Measurements from ENCODE around the gene NAALAD2. TPM values are rescaled to one million over a fixed set of nuclear protein-coding genes. Genes with fewer than 3 reads are reported as not detected.
A peak's percentile ranks its signal among the peaks of the same experiment; 100 is the strongest.
"Not testable (repeated sequence)": the region's sequence is repeated elsewhere in the genome, so short reads cannot be mapped to it uniquely, and the experiment has no call there.

Gene NAALAD2
- total RNA-seq, 1 experiment from 2014 or later: 2.1 TPM

GRCh38 chr11:90088731-90089130 is 45.7 kb upstream of the NAALAD2 start:
- H3K4me1 ChIP-seq (ENCODE audit: insufficient read depth, low read length); H3K27me3 Mint-ChIP-seq (ENCODE audit: low read depth); H3K14ac ChIP-seq (ENCODE audit: insufficient read depth, low read length); H4K5ac ChIP-seq (ENCODE audit: insufficient read length, low read depth, low read length); H3K4me1 Mint-ChIP-seq; H3K27ac Mint-ChIP-seq; H4K20me1 ChIP-seq (ENCODE audit: control insufficient read depth, insufficient read depth, insufficient read length); H2AK5ac ChIP-seq (ENCODE audit: insufficient read length, low read length); H3K23me2 ChIP-seq (ENCODE audit: insufficient read length, low read depth, low read length, poor library complexity, severe bottlenecking); H3T11ph ChIP-seq (ENCODE audit: low read length); H3K23ac ChIP-seq (ENCODE audit: insufficient read length, low read depth, low read length); H3K4me2 ChIP-seq (ENCODE audit: insufficient read depth, insufficient read length, low read length); H4K8ac ChIP-seq (replicated peaks; ENCODE audit: insufficient read length, low read depth, low read length); H3K36me3 Mint-ChIP-seq (ENCODE audit: insufficient read depth in 1 of 3, low read depth in 3 of 3); H3K9ac ChIP-seq (ENCODE audit: extremely low read depth, insufficient read length, low read length); H3K27ac ChIP-seq (ENCODE audit: insufficient read length, low read depth, low read length); H3K79me1 ChIP-seq (ENCODE audit: insufficient read depth, low read depth, low read length, poor library complexity, severe bottlenecking); H2BK20ac ChIP-seq (ENCODE audit: low read depth, low read length, poor library complexity, severe bottlenecking); H2BK120ac ChIP-seq (ENCODE audit: low read depth, low read length, poor library complexity, severe bottlenecking); H3K56ac ChIP-seq (ENCODE audit: insufficient read length, low read depth, low read length); H3K18ac ChIP-seq (ENCODE audit: insufficient read length, low read depth, low read length); H2BK12ac ChIP-seq (ENCODE audit: insufficient read length, low read depth, low read length); H3K79me2 ChIP-seq (ENCODE audit: insufficient read depth, low read length); H3K9me3 ChIP-seq (ENCODE audit: control insufficient read depth, low read depth, low read length); H2BK5ac ChIP-seq (ENCODE audit: insufficient read length, low read length); H2BK15ac ChIP-seq (ENCODE audit: low read depth, low read length); H4K91ac ChIP-seq (ENCODE audit: insufficient read length, low read depth, low read length); H3K9me3 Mint-ChIP-seq; H3K27me3 ChIP-seq (ENCODE audit: insufficient read depth, low read length); H3K4me3 Mint-ChIP-seq; H3K4ac ChIP-seq (ENCODE audit: low read depth, low read length); DNase-seq; H2AFZ ChIP-seq (ENCODE audit: low read length): not testable (repeated sequence)
- no CpG with 5 or more reads among the region's 2 CpGs for WGBS (ENCODE audit: extremely low coverage, insufficient read length, low lambda C conversion rate)

GRCh38 chr11:90095230-90095924 is 39.1 kb upstream of the NAALAD2 start:
- H2BK20ac ChIP-seq (ENCODE audit: low read depth, low read length, poor library complexity, severe bottlenecking); H4K20me1 ChIP-seq (ENCODE audit: control insufficient read depth, insufficient read depth, insufficient read length); H3K9me3 Mint-ChIP-seq; H3K56ac ChIP-seq (ENCODE audit: insufficient read length, low read depth, low read length); H2BK12ac ChIP-seq (ENCODE audit: insufficient read length, low read depth, low read length); H3K9ac ChIP-seq (ENCODE audit: extremely low read depth, insufficient read length, low read length); H2AK5ac ChIP-seq (ENCODE audit: insufficient read length, low read length); H3K4me2 ChIP-seq (ENCODE audit: insufficient read depth, insufficient read length, low read length); H2AFZ ChIP-seq (ENCODE audit: low read length); H3K14ac ChIP-seq (ENCODE audit: insufficient read depth, low read length); H3K27ac ChIP-seq (ENCODE audit: insufficient read length, low read depth, low read length); H3K27me3 Mint-ChIP-seq (ENCODE audit: low read depth); H3K4me1 Mint-ChIP-seq; H3K79me2 ChIP-seq (ENCODE audit: insufficient read depth, low read length); H3K23me2 ChIP-seq (ENCODE audit: insufficient read length, low read depth, low read length, poor library complexity, severe bottlenecking); H4K91ac ChIP-seq (ENCODE audit: insufficient read length, low read depth, low read length); H4K8ac ChIP-seq (replicated peaks; ENCODE audit: insufficient read length, low read depth, low read length); H3K23ac ChIP-seq (ENCODE audit: insufficient read length, low read depth, low read length); H2BK15ac ChIP-seq (ENCODE audit: low read depth, low read length); H3K18ac ChIP-seq (ENCODE audit: insufficient read length, low read depth, low read length); H3K4me1 ChIP-seq (ENCODE audit: insufficient read depth, low read length); H2BK5ac ChIP-seq (ENCODE audit: insufficient read length, low read length); H3K27me3 ChIP-seq (ENCODE audit: insufficient read depth, low read length); H3K4ac ChIP-seq (ENCODE audit: low read depth, low read length); H4K5ac ChIP-seq (ENCODE audit: insufficient read length, low read depth, low read length); H3K79me1 ChIP-seq (ENCODE audit: insufficient read depth, low read depth, low read length, poor library complexity, severe bottlenecking); H3T11ph ChIP-seq (ENCODE audit: low read length); DNase-seq; H3K9me3 ChIP-seq (ENCODE audit: control insufficient read depth, low read depth, low read length); H3K36me3 Mint-ChIP-seq (ENCODE audit: insufficient read depth in 1 of 3, low read depth in 3 of 3); H2BK120ac ChIP-seq (ENCODE audit: low read depth, low read length, poor library complexity, severe bottlenecking): not testable (repeated sequence)
- WGBS (ENCODE audit: extremely low coverage, insufficient read length, low lambda C conversion rate): no CpG with 5 or more reads among the region's 28 CpGs
- H3K27ac Mint-ChIP-seq: peak overlapping the region in 2 of 3 experiments; percentile 61 to 89; a peak in 4 of 7 replicates
- H3K4me3 Mint-ChIP-seq: peak overlapping the region in 1 of 2 experiments; percentile 50; a peak in 3 of 5 replicates
